PC-3 (cell line): ENCODE data around the gene KIFAP3.
"Not testable (repeated sequence)": the region's sequence is repeated elsewhere in the genome, so short reads cannot be mapped to it uniquely, and the experiment has no call there.

Source experiments
- EZH2phosphoT487 ChIP-seq: fragments of 300-600 bp; sonication (generic); IDR thresholded peaks from 2 replicates; pipeline ENCODE4 v1.6.1; 2018; ENCODE audit warnings: mild to moderate bottlenecking, antibody characterized with exemption, low read length, borderline replicate concordance
- TF ChIP-seq, protein P1 (sequence below): fragments of 300-600 bp; sonication (generic); conservative IDR thresholded peaks from 2 replicates; pipeline ENCODE4 v1.5.1; 2017; ENCODE audit warnings: antibody characterized with exemption, low read depth, mild to moderate bottlenecking, low read length

- TF ChIP-seq, protein P1, sequence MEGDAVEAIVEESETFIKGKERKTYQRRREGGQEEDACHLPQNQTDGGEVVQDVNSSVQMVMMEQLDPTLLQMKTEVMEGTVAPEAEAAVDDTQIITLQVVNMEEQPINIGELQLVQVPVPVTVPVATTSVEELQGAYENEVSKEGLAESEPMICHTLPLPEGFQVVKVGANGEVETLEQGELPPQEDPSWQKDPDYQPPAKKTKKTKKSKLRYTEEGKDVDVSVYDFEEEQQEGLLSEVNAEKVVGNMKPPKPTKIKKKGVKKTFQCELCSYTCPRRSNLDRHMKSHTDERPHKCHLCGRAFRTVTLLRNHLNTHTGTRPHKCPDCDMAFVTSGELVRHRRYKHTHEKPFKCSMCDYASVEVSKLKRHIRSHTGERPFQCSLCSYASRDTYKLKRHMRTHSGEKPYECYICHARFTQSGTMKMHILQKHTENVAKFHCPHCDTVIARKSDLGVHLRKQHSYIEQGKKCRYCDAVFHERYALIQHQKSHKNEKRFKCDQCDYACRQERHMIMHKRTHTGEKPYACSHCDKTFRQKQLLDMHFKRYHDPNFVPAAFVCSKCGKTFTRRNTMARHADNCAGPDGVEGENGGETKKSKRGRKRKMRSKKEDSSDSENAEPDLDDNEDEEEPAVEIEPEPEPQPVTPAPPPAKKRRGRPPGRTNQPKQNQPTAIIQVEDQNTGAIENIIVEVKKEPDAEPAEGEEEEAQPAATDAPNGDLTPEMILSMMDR, result not testable (repeated sequence)
- not testable (repeated sequence) for TF ChIP-seq EZH2phosphoT487
These were observed 202.5 kb downstream of the KIFAP3 start for GRCh38 chr1:169871988-169872387.
